ENCODE measurements around the gene PITHD1. TPM values are rescaled to one million over a fixed set of nuclear protein-coding genes. Genes with fewer than 3 reads are reported as not detected.
"Not testable (repeated sequence)": the region's sequence is repeated elsewhere in the genome, so short reads cannot be mapped to it uniquely, and the experiment has no call there.

Gene PITHD1, protein sequence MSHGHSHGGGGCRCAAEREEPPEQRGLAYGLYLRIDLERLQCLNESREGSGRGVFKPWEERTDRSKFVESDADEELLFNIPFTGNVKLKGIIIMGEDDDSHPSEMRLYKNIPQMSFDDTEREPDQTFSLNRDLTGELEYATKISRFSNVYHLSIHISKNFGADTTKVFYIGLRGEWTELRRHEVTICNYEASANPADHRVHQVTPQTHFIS
- 10 to 100 TPM; 67.2 to 69.0 TPM for total RNA-seq

DNA sequence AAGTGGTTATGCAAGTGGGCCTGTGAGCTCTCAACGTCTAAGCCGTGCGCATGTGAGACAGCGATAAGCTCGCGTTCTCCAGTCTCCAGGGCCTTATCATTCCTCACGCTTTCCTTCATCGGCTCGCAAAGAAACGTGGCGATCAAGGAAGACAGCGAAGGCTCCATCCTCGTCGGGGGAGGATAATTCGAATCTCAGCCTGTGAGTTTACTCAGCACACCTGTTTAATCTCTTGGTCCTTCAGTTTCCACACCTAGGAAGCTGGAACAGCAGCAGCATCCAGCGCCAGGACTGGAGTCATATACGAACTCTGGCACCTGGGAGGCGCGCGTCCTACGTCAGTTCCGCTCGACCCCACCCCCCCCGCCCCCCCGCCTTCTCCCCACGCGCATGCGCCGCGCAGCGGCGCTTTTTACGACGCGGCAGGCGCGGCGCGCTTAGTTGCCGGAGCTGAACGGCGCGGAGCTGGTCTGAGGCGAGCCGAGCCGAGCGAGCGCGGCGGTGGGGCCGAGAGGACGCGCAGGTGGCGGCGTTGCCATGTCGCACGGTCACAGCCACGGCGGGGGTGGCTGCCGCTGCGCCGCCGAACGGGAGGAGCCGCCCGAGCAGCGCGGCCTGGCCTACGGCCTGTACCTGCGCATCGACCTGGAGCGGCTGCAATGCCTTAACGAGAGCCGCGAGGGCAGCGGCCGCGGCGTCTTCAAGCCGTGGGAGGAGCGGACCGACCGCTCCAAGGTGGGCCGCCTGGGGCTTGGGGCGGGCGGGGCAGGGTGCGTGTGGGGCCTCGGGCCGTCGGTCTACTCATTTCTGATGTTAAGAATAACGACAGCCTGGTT, at the start of gene PITHD1:
TSS of gene PITHD1 (plus strand) at position 440 of the 836 bp plus-strand sequence. CDS start at position 538, 98 bp downstream.
- intact Hi-C loops (cut with micrococcal nuclease), result loop anchor here (1.0 kb wide), 2 partner anchors 13 to 22 kb away; partner anchors contain the start of genes GALE and LYPLA2
- peaks cover 44% of the 10 kb centered on the region for H3K4me1 Mint-ChIP-seq (ENCODE audit: low read depth)
- no peaks in the 10 kb centered on the region for H3K27me3 Mint-ChIP-seq
- peak within 1 kb of the TSS; percentile 85 for H3K27ac Mint-ChIP-seq
- ChIA-PET POLR2A (interaction anchor here (0.6 to 4.3 kb wide), 10 partner anchors 10 to 183 kb away, joined by 3 to 40 read pairs (median 4); partner anchors contain the start of genes ELOA, LYPLA2 and RPL11), CTCF (interaction anchor here (0.9 to 1.8 kb wide), 6 partner anchors 10 to 143 kb away, joined by 3 to 6 read pairs (median 3); partner anchors contain the start of gene RPL11)
- no peaks in the 10 kb centered on the region for H3K9me3 Mint-ChIP-seq
- peaks cover 7% of the 10 kb centered on the region for H3K36me3 Mint-ChIP-seq
- H3K4me3 Mint-ChIP-seq, result peak within 1 kb of the TSS; percentile 92
- peak; percentile 87 for DNase-seq

DNA sequence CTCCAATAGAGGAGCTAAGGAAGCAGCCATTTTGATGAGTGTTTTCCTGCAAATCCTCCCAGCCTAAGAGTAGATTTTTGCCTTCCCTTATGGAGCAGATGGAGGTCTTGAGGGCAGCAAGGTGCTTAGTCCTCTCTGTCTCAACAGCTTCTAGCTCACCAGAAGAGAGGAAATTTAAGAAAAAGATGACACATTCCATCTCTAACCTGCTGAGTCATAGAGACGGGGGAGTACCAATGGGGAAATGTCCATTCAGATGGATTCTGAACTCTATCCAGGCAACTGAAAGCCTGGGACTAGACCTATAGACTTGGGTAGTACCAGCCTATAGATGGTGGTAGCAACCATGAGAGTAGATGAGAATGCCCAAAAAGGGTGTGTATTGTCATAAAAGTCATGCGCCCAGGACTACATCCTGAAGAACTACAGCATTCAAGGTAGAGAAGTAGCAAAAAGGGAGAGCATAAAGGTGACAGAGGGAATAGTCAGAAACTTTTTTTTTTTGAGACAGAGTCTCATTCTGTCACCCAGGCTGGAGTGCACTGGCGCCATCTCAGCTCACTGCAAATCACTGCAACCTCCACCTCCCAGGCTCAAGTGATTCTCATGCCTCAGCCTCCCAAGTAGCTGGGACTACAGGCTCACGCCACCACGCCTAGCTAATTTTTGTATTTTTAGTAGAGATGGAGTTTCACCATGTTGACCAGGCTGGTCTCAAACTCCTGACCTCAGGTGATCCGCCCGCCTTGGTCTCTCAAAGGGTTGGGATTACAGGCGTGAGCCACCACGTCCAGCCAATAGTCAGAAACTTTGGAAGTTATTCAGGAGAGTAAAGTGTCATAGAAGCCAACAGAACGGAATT, 45.6 kb upstream of the PITHD1 start:
- no peak for DNase-seq
- Mint-ChIP-seq H3K4me1 (ENCODE audit: low read depth) (peaks cover 19% of the 10 kb centered on the region), H3K36me3 (no peaks in the 10 kb centered on the region), H3K27me3 (no peaks in the 10 kb centered on the region), H3K9me3 (peaks cover 2% of the 10 kb centered on the region), H3K4me3 (no peak overlapping the region), H3K27ac (no peak overlapping the region)
- POLR2A ChIA-PET, result interaction anchor here (0.6 kb wide), 1 partner anchor 32 kb away, joined by 3 read pairs; no protein-coding TSS in a partner anchor
- CTCF ChIA-PET, result no interaction called here
- intact Hi-C loops (cut with micrococcal nuclease), result no loop called here

DNA sequence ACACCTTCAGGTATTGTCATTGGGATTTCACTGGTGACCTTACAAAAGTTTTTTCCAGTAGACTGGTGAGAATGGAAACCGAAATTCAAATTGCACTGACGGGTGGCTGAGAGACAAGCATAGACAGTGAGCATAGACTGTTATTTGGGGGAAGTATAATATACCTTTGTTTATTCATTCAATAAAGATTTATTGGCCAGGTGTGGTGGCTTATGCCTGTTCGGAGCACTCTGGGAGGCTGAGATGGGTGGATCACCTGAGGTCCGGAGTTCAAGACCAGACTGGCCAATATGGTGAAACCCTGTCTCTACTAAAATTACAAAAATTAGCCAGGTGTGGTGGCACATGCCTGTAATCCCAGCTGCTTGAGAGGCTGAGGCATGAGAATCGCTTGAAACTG, 44.9 kb upstream of the PITHD1 start:
- H3K4me1 Mint-ChIP-seq (ENCODE audit: low read depth), result peaks cover 19% of the 10 kb centered on the region
- DNase-seq; H3K27me3 Mint-ChIP-seq; intact Hi-C loops (cut with micrococcal nuclease); H3K27ac Mint-ChIP-seq; POLR2A ChIA-PET; H3K4me3 Mint-ChIP-seq; H3K9me3 Mint-ChIP-seq; H3K36me3 Mint-ChIP-seq; CTCF ChIA-PET: not testable (repeated sequence)

DNA sequence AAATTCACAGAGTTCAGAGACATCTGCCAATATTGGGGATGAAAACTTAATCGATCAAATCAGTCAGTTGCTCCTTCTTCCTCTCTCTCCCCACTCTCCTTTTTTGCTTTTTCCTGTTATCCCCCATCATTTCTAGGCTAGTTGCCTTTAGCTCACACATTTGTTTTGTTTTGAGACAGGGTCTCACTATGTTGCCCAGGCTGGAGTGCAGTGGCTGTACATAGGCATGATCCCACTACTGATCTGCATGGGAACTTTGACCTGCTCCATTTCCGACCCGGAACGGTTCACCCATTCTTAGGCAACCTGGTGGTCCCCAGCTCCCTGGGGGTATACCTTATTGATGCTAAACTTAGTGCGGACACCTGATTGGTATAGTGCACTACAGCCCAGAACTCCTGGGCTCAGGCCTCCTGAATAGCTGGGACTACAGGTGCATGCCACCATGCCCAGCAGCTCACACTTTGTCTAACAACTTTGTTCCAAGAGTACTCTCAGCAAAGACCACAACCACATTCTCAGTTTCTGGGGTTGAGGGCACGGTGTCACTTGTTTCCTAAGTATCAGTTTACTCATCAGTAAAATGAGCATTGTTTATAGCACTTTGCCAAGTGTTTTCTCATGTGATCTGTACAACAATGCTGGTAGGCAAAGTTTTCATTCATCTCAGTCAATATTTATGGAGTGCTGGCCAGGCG, 41.6 kb upstream of the PITHD1 start:
- ChIA-PET CTCF (interaction anchor here (0.7 to 2.2 kb wide), 4 partner anchors 15 to 239 kb away, joined by 3 to 9 read pairs (median 3); no protein-coding TSS in a partner anchor), POLR2A (no interaction called here)
- Mint-ChIP-seq H3K9me3 (peaks cover 2% of the 10 kb centered on the region), H3K27me3 (no peaks in the 10 kb centered on the region), H3K36me3 (no peaks in the 10 kb centered on the region), H3K27ac (no peak overlapping the region), H3K4me3 (no peak overlapping the region), H3K4me1 (ENCODE audit: low read depth) (peaks cover 16% of the 10 kb centered on the region)
- peak; percentile 63 for DNase-seq
- intact Hi-C loops (cut with micrococcal nuclease), result no loop called here

DNA sequence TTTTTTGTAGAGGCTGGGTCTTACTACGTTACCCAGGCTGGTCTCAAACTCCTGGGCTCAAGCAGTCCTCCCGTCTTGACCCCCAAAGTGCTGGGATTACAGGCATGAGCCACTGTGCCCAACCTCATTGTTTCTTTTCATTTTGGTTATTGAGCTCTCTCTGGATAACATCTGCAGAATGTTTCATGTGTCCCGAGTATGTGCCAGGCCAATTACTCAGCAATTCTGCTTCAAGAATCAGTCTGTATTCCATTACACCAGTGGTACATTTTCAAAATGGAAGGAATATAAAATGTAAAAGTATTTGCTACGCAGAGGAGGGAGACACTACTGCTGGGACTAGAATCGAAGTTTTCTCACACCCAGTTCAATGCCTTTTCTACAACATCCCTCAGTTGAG, 36.6 kb upstream of the PITHD1 start:
- Mint-ChIP-seq H3K4me1 (ENCODE audit: low read depth) (peaks cover 33% of the 10 kb centered on the region), H3K27ac (no peak overlapping the region), H3K36me3 (peaks cover 3% of the 10 kb centered on the region), H3K9me3 (no peaks in the 10 kb centered on the region), H3K4me3 (peak overlapping the region; percentile 20), H3K27me3 (no peaks in the 10 kb centered on the region)
- POLR2A ChIA-PET, result no interaction called here
- CTCF ChIA-PET, result no interaction called here
- intact Hi-C loops (cut with micrococcal nuclease), result loop anchor here (2.0 kb wide), 1 partner anchor 21 kb away; no protein-coding TSS in a partner anchor
- DNase-seq, result no peak

DNA sequence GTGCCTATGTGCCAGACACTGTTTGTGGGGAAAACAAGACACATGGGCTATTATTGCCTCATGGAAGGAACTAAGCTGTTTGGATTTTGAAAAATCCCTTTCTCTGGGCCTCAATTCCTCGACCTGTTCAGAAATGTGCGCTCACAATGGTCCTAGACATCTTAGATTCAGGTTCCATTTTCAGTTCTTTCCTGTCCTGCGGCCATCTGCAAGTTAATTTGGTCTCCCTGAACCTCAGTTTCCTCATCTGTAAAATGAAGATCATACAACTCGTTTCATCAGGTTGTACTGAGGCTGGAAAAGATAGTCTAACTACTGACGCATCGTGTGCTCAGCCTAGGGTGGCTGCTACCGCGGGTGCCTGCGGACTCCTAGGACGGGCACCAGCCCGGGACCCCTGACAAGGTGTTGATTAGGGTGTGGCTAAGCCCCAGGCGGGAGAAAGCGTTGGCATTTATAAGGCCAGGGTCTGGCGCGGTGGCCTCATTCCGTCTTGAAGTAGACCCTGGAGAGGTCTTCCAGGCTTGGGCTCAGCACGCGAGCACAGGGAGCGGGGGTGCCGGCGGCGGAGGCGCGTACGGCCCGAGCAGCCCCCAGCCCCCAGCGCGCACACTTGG, 35.4 kb upstream of the PITHD1 start:
- intact Hi-C loops (cut with micrococcal nuclease), result loop anchor here (2.0 kb wide), 1 partner anchor 22 kb away; no protein-coding TSS in a partner anchor
- Mint-ChIP-seq H3K27ac (peak overlapping the region; percentile 88), H3K4me3 (peak overlapping the region; percentile 88), H3K4me1 (ENCODE audit: low read depth) (peaks cover 40% of the 10 kb centered on the region), H3K9me3 (no peaks in the 10 kb centered on the region), H3K36me3 (peaks cover 6% of the 10 kb centered on the region), H3K27me3 (no peaks in the 10 kb centered on the region)
- ChIA-PET POLR2A (interaction anchor here (0.7 to 4.6 kb wide), 4 partner anchors 35 to 56 kb away, joined by 3 to 44 read pairs (median 6); partner anchors contain the start of genes PITHD1 and RPL11), CTCF (interaction anchor here (1.9 to 4.6 kb wide), 2 partner anchors 47 to 50 kb away, joined by 5 to 33 read pairs; partner anchors contain the start of gene RPL11)
- DNase-seq, result peak; percentile 38

DNA sequence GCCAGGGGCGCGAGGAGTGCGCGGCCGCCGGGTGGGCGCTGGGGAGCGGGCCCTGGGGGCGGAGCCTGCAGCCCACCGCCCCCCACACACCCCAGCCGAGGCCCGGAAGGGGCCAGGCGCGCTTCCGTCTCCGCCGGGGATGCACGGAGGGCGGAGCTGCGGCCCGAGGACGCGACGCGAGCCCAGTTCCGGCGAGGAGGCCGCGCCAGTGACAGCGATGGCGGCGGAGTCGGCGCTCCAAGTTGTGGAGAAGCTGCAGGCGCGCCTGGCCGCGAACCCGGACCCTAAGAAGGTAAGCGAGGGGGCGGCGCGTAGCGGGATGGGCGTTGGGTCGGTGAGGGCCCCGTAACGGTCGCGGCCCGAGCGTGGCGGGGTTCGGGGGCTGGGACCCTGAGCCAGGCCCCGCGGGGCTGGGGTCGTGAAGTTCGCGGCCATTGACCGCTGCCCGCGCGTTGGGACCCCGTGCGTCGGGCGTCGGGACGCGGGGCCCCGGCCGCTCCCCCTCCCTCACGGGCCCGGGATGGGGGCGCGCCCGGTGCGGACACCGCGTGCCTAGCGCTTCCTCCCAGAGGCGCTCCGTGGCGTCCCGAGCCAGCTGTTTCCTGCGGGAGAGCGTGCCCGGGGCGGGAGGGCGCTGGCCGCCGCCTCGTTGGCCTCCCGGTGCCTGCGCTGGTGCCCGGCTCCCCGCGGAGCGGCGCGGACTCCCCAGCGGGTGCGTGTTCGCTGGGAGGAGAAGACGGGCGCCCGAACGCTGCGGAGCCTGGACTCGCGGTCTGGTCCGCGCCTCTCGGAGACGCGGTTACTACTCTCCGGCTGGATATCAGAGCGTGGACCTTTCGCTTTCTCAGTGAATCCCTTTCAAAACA, 34.7 kb upstream of the PITHD1 start, which contains the start of gene ELOA:
TSS of gene ELOA (plus strand) at position 185 of the 866 bp plus-strand sequence. CDS start at position 218, 33 bp downstream.
- H3K9me3 Mint-ChIP-seq, result no peaks in the 10 kb centered on the region
- CTCF ChIA-PET, result interaction anchor here (1.0 to 4.6 kb wide), 5 partner anchors 11 to 51 kb away, joined by 5 to 33 read pairs (median 7); partner anchors contain the start of gene RPL11
- peak within 1 kb of the TSS; percentile 88 for H3K27ac Mint-ChIP-seq
- DNase-seq, result peak; percentile 85
- H3K4me1 Mint-ChIP-seq (ENCODE audit: low read depth), result peaks cover 47% of the 10 kb centered on the region
- POLR2A ChIA-PET, result interaction anchor here (0.6 to 4.6 kb wide), 8 partner anchors 23 to 399 kb away, joined by 3 to 44 read pairs (median 4); partner anchors contain the start of genes HNRNPR, PITHD1 and RPL11
- peak within 1 kb of the TSS; percentile 88 for H3K4me3 Mint-ChIP-seq
- H3K27me3 Mint-ChIP-seq, result no peaks in the 10 kb centered on the region
- H3K36me3 Mint-ChIP-seq, result peaks cover 6% of the 10 kb centered on the region
- intact Hi-C loops (cut with micrococcal nuclease), result loop anchor here (2.0 kb wide), 2 partner anchors 23 to 51 kb away; no protein-coding TSS in a partner anchor

DNA sequence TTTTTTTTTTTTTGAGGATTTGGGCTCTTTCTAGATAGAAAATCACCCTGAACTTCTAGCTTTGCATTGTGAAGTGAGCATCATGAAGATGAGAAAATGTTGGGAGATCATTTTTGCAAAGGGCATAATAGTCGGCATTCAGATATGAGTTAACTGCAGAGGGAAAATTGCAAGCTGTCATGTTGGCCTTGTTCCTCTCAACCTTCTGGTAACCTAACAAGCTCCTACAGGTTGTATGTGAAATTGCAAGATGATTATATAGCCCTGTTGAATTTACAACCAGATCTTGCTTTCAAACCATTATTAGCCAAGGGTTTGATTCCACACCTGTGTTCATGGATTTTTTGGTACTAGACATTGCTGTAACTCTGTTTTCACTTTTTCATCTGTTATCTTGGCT, 32.7 kb upstream of the PITHD1 start:
- ChIA-PET CTCF (interaction anchor here (0.5 to 4.6 kb wide), 11 partner anchors 9 to 217 kb away, joined by 3 to 33 read pairs (median 3); partner anchors contain the start of genes PITHD1 and RPL11), POLR2A (interaction anchor here (1.1 to 4.6 kb wide), 2 partner anchors 35 to 52 kb away, joined by 4 to 44 read pairs; partner anchors contain the start of gene RPL11)
- Mint-ChIP-seq H3K27ac (no peak overlapping the region), H3K4me1 (ENCODE audit: low read depth) (peaks cover 52% of the 10 kb centered on the region), H3K9me3 (no peaks in the 10 kb centered on the region), H3K27me3 (no peaks in the 10 kb centered on the region), H3K4me3 (peak overlapping the region; percentile 87), H3K36me3 (peaks cover 15% of the 10 kb centered on the region)
- no peak for DNase-seq
- intact Hi-C loops (cut with micrococcal nuclease), result loop anchor here (2.0 to 5.0 kb wide), 2 partner anchors 53 to 213 kb away; partner anchors contain the start of gene E2F2

DNA sequence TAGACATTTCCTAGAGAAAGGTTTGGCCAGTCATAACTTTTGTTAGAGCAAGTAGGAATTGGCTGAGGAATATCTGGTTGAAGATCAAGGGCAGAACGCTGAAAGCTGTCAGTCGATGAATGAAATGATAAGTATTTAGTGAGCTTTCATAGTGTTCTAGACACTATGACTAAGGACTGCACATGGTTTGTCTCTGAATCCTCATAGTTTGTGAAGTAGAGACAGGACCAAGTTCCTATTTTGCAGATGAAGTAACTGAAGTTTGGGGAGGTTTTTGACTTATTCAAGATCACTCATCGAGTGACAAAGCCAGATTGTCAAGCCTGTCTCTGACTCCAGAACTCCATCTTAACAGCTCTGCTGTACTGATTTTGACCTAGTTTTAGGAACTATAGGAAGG, 30.2 kb upstream of the PITHD1 start:
- intact Hi-C loops (cut with micrococcal nuclease), result loop anchor here (5.0 kb wide), 1 partner anchor 216 kb away; the partner anchor contains the start of gene E2F2
- Mint-ChIP-seq H3K27me3 (no peaks in the 10 kb centered on the region), H3K27ac (peak overlapping the region; percentile 14), H3K36me3 (peaks cover 27% of the 10 kb centered on the region), H3K9me3 (no peaks in the 10 kb centered on the region), H3K4me1 (ENCODE audit: low read depth) (peaks cover 43% of the 10 kb centered on the region), H3K4me3 (no peak overlapping the region)
- no peak for DNase-seq
- ChIA-PET POLR2A (no interaction called here), CTCF (interaction anchor here (0.9 to 1.3 kb wide), 5 partner anchors 24 to 57 kb away, joined by 3 to 4 read pairs (median 3); partner anchors contain the start of gene RPL11)

All from activated CD4-positive, alpha-beta memory T cell treated with anti-CD3 and anti-CD28 coated beads for 36 hours (primary cell).